OCI-M1 (cell line): ENCODE measurements around the gene KCNE1.

Experiments used
- DNase-seq: peaks from one replicate; lab custom pipeline; 2025; lab: John Stamatoyannopoulos, UW

Gene KCNE1

GRCh38 chr21:34535886-34536285 lies 23.9 kb upstream of the KCNE1 start:
- DNase-seq, result no peak

DNA sequence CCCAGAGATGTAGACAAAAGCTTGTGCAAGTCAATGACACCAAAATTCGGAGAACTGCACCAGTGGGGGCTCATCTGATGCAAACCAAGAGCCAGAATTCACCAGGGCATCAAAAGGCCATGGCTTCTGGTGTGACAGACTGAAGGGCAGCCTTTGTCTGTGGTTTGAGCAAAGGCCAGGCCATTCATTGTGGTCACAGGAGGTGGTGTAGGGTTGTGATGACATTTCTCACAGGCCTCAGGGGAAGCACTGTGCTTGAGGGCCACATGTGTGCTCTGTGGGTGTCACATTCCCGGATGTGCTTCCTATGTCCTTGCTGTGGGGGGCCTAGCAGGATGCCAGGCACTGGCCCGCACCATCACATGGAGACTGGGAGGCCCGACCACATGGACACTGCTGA lies 22.5 kb upstream of the KCNE1 start:
- DNase-seq, result peak; percentile 65

DNA sequence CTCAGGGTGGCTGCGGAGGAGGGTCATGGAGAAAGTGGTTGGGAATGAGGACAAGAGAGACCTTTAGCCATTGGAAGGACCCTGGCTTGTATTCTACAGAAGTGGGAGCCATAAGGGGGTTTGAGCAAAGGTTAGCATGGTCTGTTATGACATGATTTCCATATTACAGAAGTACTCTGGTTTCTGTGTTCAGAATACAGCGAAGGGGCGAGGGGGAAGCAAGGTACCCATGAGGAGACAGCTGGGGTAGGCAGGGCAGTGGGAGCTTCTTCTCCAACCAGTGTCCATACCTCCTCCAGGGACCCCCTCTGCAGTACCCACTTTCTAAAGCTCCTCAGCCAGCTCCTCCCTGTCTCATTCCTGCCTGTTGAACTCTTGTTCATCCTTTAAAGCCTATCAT lies 21.9 kb upstream of the KCNE1 start:
- DNase-seq, result no peak

DNA sequence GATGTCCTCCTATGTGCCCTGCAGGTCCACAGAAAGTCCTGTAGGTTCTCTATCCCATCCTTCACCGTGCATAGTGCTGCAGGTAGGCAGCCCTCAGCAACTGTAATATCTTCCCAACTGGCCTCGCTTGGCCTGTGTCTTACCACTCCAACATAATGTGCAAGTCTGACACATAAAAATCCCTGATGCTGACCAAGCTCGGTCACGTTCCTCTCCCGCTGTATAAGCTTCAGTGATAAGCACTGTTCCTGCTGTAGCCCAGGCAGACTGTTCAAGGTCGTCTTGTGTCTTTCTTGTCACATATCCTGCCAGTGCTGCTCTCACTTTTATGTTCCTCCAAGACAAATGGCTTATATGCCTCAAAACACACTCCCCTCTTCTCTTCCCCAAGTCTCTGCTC lies 19.4 kb upstream of the KCNE1 start:
- DNase-seq, result no peak

DNA sequence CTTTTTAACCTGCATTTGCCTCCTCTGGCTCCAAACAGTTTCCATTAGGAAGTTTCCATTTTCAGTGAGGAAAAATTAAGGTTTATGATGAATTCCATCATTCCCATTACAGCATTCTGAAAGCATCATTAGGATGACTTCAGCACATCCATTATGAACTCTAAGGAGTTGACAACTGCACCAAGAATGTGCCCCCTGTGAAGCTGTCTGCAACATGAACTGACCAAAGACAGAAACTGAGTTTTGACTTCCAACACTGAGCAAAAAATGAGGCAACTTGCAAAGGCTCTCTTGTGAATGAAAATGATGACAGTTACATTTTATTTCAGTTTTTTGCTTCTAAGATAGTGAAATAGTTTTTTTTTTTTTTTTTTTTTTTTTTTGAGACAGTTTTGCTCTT lies 18.3 kb upstream of the KCNE1 start:
- DNase-seq, result no peak

- no peak for DNase-seq
These were observed 16.1 kb upstream of the KCNE1 start for GRCh38 chr21:34528131-34528561.

- DNase-seq, result peak; percentile 82
These were observed 14.7 kb upstream of the KCNE1 start for GRCh38 chr21:34526618-34527290.

DNA sequence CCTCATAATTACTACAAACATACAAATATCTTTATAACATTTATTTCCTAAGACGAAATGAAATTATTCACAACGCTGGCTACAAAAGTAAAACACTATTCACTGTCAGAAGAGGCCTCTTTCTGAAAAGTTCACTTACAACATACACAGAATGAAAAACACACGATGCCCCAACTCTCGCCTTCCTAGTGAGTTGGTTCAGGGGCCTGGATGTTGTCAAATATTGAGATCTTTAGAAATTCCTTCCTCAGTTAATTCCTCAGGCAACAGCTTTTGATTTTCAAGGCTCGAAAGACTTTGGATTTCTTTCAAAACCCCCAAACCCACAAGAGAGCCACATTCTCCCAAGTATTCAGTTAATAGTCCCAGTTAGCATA lies 14.2 kb upstream of the KCNE1 start:
- no peak for DNase-seq

GRCh38 chr21:34524646-34525601 lies 12.9 kb upstream of the KCNE1 start:
- DNase-seq, result no peak

GRCh38 chr21:34523019-34523555 lies 11.1 kb upstream of the KCNE1 start:
- DNase-seq, result no peak

DNA sequence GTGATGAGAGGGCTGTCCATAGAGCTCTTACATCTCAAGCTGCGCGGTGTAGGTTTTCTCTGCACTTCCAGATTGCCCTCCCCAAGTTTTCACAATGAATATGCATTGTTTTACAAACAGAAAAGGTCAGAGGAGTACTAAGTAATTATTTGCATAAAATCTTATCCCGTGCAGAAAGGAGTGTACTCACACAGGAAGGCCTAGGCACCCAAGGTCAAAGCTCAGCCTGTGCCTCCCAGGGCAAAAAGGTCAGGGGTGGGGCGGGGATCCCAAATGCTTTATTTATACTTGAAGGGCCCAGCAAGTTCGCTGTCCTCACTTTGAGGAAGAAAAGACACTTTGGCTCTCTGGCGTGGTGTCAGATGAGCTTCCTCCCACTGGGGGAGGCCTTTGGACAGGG lies 10.3 kb upstream of the KCNE1 start:
- DNase-seq, result no peak

DNA sequence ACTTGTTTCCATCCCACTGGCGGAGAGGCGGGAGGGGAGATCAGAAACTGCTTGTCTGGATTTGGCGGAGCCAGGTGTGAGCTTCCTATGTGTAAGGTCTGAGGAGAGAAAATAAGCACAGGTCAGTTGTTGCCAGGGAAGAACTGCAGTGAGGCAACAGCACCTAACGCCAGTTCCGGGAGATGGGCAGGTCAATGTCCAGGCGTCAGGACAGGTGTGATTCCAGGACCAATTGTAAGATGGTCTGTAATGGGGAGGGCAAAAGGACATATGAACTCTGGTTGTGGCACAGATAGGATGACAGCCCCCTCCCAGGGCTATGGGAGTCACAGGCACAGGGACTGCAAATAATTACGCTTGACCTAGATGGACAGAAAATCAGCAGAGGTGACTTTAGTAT lies 9.6 kb upstream of the KCNE1 start:
- no peak for DNase-seq

GRCh38 chr21:34520764-34521508 lies 8.9 kb upstream of the KCNE1 start:
- DNase-seq, result peak; percentile 68

DNA sequence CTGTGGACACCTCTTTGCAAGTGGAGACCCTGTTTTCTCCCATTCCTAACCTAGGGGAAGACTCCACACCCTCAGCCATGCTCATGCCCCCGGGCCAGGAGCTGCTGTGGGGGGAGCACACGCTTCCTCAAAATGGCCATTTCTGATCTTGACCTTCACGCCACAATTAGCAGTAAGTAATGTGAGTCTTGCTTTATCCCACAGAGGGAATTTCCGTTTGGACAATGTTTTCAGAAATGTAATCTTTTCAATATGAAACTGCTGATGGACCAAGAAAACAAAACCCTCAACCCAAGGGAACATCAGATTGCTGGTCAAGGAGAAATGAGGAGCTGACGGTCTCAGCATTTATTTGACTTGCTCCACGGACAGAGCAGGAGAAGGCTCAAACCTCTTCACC lies 8.3 kb upstream of the KCNE1 start:
- no peak for DNase-seq

GRCh38 chr21:34519694-34520093 lies 7.7 kb upstream of the KCNE1 start:
- DNase-seq, result no peak

DNA sequence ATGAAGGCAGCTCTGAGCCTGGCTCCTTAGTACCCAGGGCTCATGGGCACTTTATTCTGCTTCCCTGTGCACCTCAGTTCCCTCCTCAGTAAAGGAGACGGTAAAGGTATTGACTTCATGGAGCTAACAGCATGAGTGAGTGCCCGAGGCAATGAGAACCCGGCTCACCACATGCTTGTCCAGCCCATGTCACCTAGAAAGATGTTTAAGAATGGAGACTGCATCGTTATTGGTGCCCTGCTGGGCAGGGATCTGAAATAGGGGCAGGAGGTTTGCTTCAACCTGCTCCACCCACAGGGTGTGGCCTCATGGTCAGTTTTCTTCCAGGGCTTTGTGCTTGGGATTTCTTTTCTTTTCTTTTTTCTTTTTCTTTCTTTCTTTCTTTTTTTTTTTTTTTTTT lies 7.0 kb upstream of the KCNE1 start:
- no peak for DNase-seq

DNA sequence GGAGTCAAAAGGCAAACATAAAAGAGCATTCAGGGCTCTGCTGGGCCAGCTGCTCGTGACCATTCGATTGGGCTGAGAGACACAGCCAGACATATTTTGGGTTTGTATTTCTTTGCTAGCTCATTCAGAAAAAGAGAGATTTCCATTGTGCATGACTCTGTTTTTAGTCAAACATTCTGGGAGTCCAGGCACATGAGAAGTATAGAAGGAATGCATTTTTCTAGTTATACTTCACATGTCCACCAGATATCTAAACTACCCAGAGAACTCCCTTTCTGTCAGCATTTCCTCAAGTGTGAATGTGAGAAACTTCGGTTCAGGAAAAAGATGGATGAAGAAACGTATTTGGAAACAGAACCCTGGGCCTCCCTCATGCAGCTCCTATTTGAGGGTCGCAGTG lies 6.3 kb upstream of the KCNE1 start:
- DNase-seq, result no peak

DNA sequence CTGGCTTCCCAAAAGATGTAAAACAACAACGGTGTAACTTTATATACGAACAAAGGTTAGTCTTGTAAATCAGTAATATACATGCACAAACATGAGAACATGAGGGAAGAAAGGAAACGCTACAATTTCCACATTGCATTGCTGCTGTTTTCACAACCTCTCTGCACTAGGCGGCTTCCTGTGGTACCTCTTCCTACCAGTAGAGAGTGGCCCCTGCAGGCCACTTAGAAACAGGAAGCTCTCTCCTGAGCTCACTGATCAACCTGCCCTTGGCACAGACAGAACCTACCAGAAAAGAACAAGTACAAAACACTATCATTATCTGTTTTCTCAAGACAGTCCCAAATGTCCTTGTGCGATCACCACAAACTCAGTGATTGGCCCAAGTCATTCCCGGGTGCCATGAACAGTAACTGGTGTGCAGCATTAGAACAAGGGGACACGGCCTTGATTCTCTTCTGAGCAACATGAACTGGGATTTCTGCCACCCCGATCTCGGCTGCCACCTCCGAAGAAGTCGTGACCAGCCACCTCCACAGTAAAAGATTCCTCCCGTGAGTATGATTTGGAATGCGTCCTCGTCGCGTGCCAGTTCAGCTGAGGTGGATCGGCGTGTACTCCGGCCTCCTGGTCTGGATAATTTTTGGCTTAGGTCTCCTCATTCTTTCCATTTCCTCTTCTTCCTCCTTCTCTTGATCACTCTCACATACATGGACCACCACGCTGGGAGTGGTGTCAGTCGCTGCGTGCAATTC lies 5.7 kb upstream of the KCNE1 start:
- peak; percentile 35 for DNase-seq

DNA sequence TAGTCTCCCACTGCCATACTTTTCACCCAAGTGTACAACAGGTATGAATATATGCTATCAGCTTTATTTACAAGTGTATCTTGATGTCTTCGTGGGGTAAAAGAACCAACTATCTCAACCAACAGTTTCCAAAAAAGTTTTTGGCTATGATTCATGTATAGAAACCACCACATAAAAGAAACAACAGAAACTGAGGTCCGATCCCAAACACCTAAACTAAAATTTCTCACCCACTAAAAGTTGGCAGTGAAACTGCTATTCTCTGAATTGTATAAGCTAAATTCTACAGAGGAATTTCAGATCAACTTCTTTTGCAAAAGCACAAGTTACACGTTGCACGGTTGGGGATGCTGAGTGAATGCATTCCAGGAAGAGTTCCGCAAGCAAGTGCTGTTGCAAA lies 5.0 kb upstream of the KCNE1 start:
- DNase-seq, result no peak

GRCh38 chr21:34514576-34515115 lies 2.6 kb upstream of the KCNE1 start:
- no peak for DNase-seq

DNA sequence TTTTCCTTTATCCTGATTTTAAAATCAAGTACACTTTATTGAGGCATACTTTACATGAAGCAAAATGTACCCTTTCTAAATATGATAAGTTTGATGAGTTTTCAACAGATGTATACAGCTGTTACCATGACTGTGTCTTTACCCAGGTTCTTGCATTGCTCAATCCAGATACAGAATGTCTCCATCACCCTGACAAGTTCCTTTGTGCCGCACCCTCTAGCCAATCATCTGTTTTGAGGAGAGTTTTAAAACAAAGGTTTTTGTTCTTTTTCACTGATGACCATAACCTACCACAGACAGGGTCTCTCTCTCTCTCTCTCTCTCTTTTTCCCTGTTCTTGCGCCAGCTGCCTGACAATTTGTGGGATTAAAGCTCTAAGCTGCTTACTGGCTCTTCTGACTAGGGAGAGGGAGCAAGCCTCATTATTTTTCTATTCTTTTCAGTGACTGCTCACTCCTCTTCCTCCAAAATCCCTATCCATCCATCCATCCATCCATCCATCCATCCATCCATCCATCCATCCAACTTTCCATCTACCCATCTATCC lies 1.2 kb upstream of the KCNE1 start:
- DNase-seq, result no peak
